GM21390 (cell line): ENCODE measurements around the gene DENND5A.

Source experiments
- ATAC-seq: cut with Tn5 transposase; IDR thresholded peaks from one replicate; pipeline ENCODE4 v1.9.1; 2021; ENCODE audit not compliant: unreplicated experiment

Gene DENND5A

DNA sequence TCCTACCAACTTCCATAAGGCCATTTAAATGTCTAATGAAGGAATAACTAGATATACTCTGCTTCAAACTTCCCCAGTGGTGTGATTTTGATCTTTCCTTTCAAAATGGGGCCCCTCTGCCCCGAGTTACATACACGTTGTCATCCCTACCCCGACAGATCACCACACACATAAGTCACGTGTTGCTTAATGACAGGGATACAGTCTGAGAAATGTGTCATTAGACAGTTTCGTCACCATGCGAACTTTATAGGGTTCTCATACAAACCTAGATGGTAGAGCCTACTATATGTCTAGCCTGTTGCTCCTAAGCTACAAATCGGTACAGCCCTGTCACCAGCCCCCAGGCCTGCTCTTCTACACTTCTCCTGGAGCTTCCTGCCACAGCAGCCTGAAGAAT, 124.0 kb downstream of the DENND5A start:
- no peak for ATAC-seq

DNA sequence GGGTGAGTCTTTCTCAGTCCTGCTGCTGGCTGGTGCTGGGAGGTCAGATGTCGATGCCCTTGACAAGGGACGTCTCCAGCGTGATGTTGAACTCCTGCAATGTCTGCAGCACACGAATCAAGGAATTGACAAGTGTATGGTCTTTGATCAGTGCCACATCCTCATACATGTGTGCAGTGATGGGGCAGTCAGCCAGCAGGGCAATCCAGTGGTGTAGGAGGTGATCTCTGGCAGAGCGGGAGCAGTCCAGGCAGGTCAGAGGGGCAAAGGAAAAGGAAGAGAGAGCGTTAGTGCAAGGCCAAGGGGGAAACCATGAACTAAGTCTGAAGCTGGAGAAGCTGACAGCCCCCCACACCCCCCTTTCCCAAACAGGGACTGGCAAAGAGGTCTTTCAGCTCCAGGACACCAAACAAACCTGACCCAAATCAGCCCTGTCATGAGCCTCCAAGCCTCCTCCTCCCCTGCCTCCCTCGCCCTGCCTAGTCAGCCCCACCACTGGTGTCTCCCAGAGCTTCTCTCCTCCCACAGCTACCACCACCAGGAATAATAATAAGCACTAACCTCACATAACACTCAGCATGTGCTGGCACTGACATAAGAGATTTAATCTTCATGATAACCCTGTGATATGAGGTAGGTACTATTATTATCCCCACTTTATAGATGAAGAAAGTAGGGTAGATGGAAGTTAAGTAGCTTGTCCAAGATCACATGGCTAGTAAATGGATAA, 125.4 kb downstream of the DENND5A start:
- ATAC-seq: no peak

DNA sequence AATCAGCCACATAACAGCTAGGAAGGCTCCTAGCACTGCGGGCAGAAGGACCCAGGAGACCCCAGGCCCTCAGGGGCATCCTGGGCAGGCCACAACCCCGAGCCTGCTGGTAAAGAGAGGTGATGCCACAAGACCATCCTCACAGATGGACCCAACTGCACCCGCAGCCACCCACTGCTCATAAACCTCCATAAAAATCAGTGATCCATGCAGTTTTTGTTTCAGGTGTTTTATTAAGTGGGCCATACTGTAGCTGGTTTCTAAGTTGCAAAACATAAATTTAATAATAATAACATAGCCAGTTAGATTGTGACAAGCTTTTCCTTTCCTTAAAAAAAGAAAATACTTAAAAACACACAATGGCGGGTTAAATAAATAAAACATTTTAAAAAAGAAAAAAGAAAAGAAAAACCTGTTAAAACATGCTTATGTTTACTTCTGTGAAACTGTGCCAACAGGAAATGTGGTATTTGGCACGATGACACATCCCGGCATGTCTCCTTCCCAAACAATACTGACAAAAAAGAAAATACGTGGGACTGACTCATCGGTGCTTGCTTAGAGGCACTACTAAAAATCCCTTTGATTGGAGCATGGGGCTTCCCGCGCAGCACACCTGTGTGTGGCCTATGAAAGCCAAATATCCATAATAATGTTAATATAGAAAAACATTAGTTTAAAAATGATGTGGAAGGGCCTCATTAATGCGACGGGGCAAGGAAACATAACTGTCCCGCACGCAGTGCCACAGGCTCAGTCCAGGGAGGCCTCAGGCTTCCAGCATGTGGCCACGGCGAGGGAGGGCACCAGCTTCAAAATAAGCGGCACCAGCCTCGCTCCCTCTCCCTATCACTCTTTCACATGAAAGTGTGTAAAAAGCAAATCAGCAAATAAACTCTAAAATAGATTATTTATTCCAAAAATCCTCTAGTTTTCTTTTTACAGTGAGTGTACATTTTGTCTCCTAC, 126.3 kb downstream of the DENND5A start:
- ATAC-seq: no peak

DNA sequence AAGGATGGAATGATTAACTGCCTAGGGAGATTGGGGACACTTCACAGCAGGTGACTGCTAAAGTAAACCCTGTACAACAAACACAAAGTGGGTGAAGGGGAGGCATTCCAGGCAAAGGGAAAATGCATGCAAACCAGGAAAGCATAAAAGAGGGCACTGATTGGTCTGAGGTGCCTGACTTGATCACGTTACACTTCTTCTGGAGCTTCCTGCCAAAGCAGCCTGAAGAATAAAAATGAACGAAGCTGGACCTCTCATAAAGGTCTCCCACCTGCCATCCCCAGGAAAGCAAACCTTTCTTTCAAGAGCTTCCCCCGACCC, 127.1 kb downstream of the DENND5A start:
- ATAC-seq: peak; percentile 16

GRCh38 chr11:9137293-9138132, 127.6 kb downstream of the DENND5A start:
- ATAC-seq: peak; percentile 96

DNA sequence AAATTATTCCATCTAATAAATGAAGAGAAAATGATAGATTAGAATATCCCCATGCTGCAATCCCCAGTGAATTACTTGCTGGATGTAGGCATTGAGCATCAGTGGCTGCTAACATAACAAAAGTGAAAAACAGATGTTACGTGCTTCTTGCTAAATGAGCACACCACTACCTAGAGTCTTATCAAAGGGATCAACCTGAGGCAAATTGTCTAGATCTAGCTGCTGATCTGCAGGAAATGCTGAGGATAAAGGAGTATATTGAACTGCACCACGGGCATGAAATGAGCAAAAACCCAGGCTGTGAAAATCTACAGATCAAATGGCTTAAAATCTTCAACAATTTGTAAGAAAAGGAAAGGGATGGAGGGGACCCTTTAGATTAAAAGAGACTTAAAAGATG, 128.4 kb downstream of the DENND5A start:
- no peak for ATAC-seq

GRCh38 chr11:9133956-9134355, 131.2 kb downstream of the DENND5A start:
- ATAC-seq: no peak

- no peak for ATAC-seq
These were observed 132.8 kb downstream of the DENND5A start for GRCh38 chr11:9132203-9132878.

GRCh38 chr11:9130297-9130696, 134.9 kb downstream of the DENND5A start:
- ATAC-seq: no peak

GRCh38 chr11:9126636-9127035, 138.5 kb downstream of the DENND5A start:
- no peak for ATAC-seq

DNA sequence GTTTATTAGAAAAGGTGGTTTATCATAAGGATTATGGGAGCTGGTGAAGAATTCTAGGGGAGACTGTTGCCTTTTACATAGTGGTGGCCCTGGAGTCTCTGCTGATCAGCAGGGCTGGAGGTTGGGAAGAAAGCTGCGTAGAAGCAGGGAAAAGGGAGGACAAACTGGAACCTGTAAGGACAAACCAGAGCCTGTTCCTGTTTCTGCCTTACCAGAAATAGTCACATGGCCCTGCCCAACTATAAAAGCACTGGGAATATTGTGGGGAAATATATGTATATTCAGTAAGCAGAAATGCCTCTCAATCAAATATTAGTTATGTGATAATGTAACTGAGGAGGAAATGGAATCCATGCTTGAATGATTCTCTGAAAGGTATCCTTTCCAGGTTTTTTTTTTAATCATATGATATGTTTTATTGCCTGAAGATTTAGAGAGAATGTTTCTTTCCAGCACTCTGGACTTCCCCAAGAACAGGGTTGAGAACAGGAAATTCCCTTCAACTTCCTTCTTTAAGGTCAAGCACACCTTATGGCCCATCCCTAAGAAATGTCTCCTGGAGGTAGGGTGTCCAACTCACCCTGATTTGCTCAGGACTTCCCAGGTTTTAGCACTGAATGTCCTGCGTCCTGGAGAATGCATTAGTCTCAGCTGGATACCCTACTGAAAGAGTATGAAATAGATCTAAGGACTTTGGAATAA, 139.8 kb downstream of the DENND5A start:
- ATAC-seq: no peak

- ATAC-seq: no peak
These were observed 141.4 kb downstream of the DENND5A start for GRCh38 chr11:9123595-9124304.

- ATAC-seq: no peak
These were observed 143.7 kb downstream of the DENND5A start for GRCh38 chr11:9121469-9121796.

DNA sequence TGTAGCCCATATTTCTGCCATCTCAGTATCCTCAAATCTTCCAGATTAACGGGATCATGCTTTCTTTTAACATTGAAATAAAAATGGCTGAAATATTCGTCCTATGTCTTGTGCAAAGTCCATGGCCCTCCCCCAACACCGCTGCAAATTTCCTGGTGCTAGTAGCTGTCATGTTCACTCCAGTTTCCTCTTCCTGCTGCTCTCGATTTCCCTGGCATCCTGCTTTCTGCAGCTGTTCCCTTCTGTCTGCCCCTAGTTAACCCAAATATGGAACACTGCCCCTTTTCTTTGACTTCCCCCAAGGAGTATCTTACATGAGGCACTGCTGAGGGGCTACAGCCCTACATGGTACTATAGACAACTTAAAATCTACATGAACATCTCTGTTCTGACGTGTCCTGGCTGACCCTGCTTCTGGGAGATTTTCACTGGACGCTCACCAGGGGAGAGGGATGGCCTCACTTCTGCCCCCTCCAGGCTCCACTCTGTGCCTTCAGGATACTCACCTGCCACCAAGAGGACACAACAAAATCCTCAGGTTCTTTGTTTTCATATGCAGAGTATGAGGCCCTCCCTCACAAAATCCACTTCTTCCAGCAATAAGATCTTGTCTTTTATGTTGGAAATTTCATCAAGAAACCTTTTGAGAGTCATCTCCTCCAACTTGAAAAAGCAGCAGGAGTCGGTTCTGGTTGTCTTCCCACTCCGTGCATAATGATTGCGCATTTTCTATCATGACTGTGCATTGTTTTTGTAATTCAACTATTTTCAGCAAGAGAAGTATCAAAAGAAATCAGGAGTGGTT, 144.3 kb downstream of the DENND5A start:
- no peak for ATAC-seq

GRCh38 chr11:9118277-9118676, 146.9 kb downstream of the DENND5A start:
- no peak for ATAC-seq

DNA sequence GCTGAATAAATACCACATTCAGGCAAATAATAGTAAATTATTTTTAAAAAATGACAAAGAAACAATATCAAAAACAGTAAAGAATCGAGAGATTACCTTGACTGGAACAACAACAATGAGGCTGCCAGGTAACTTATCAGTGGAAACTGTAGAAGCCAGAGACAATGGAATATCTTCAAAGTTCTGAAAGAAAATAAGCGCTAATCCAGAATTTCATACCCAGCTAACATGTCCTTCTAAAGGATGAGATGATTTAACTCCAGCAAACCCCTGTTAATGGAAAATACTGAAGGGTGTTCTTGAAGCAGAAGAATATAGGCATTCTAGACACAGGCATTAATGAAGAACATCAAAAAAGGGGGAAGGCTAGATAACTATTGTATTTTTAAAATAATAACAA, 153.1 kb downstream of the DENND5A start:
- ATAC-seq: no peak

- no peak for ATAC-seq
These were observed 155.1 kb downstream of the DENND5A start for GRCh38 chr11:9109858-9110731.

DNA sequence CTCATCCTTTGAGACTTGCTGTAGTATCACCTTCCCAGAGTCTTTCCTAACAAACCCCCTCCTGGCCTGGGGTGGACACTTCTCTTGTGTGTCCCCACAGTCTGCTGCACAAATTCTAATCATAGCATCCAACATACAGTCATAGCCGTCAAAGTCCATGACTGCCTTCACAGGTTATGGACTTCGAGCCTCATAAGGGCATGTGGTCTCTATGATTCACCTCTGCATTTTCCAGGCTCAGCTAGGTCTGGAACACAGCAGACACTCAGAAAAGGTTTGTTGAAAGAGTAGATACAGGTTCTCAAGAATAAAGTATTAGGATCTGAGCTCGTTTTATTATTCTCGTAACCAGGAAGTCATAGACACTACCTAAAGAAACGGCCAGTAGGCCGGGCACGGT, 160.6 kb downstream of the DENND5A start:
- ATAC-seq: no peak
